HG03442 (cell line): ENCODE data around the gene TRIP13.
A peak's percentile ranks its signal among the peaks of the same experiment; 100 is the strongest.
"Not testable (repeated sequence)": the region's sequence is repeated elsewhere in the genome, so short reads cannot be mapped to it uniquely, and the experiment has no call there.

Source experiments
- ATAC-seq: cut with Tn5 transposase; IDR thresholded peaks from one replicate; pipeline ENCODE4 v1.9.1; 2021; ENCODE audit warnings: mild to moderate bottlenecking, moderate library complexity; ENCODE audit not compliant: unreplicated experiment

The TRIP13 gene

GRCh38 chr5:871596-872298 lies 20.9 kb upstream of the TRIP13 start:
- ATAC-seq: no peak

- no peak for ATAC-seq
These were observed 20.4 kb upstream of the TRIP13 start for GRCh38 chr5:872301-872700.

- ATAC-seq: peak; percentile 61
These were observed 19.4 kb upstream of the TRIP13 start for GRCh38 chr5:873328-873727.

GRCh38 chr5:875931-876330 lies 16.8 kb upstream of the TRIP13 start:
- no peak for ATAC-seq

- ATAC-seq: no peak
These were observed 16.0 kb upstream of the TRIP13 start for GRCh38 chr5:876398-877365.

- no peak for ATAC-seq
These were observed 14.6 kb upstream of the TRIP13 start for GRCh38 chr5:878125-878524.

- ATAC-seq: not testable (repeated sequence)
These were observed 14.0 kb upstream of the TRIP13 start for GRCh38 chr5:878677-879076.

- no peak for ATAC-seq
These were observed 11.7 kb upstream of the TRIP13 start for GRCh38 chr5:880816-881550.

GRCh38 chr5:881551-881935 lies 11.1 kb upstream of the TRIP13 start:
- ATAC-seq: no peak

GRCh38 chr5:882253-883183 lies 10.2 kb upstream of the TRIP13 start:
- ATAC-seq: no peak

- ATAC-seq: no peak
These were observed 9.1 kb upstream of the TRIP13 start for GRCh38 chr5:883475-884181.

- no peak for ATAC-seq
These were observed 8.1 kb upstream of the TRIP13 start for GRCh38 chr5:884345-885126.

GRCh38 chr5:885127-885442 lies 7.6 kb upstream of the TRIP13 start:
- no peak for ATAC-seq

- ATAC-seq: no peak
These were observed 7.2 kb upstream of the TRIP13 start for GRCh38 chr5:885529-885928.

GRCh38 chr5:886036-886435 lies 6.6 kb upstream of the TRIP13 start:
- no peak for ATAC-seq

GRCh38 chr5:886716-887325 lies 5.9 kb upstream of the TRIP13 start:
- ATAC-seq: no peak

- no peak for ATAC-seq
These were observed 4.6 kb upstream of the TRIP13 start for GRCh38 chr5:887947-888637.

GRCh38 chr5:888638-889035 lies 4.0 kb upstream of the TRIP13 start:
- ATAC-seq: no peak
